Skin epidermis (tissue), 12 donors: Measurements from ENCODE around the gene LRRC42.
"Not testable (repeated sequence)": the region's sequence is repeated elsewhere in the genome, so short reads cannot be mapped to it uniquely, and the experiment has no call there.

Source experiments
- H3K27ac ChIP-seq, 21 experiments: fragments of 200-600 bp; sonication (generic) in 11 of 21; one replicate each; pipeline ENCODE4 v1.5.0; 2020; ENCODE audit warnings: mild to moderate bottlenecking in 3 of 21, inconsistent platforms in 2 of 21, moderate library complexity in 2 of 21
- H3K4me3 ChIP-seq, 7 experiments: fragments of 200-600 bp; sonication (generic) in 2 of 7; one replicate each; pipeline ENCODE4 v1.5.0; 2020; ENCODE audit warnings: inconsistent platforms in 2 of 7, mild to moderate bottlenecking in 2 of 7, moderate library complexity in 1 of 7

Gene LRRC42

DNA sequence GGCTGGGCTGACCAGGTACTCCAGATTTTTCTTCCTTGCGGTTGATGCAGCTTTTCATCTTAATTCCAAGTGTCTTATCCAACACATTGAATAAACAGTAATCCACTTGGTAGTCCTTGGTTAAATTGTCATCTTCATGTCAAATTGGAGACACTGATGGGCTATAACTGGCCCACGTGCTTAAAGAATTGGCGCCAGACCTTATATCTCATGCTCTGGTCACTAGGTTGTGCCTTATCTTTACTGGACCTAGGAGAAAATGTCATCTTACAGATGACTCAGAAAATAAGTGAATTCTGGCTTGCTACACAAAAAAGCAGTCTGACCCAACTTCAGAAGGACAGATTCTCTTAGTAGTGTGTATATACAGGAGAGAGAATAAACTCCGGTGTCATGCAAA lies 16.2 kb downstream of the LRRC42 start:
- Histone ChIP-seq H3K27ac (no peak overlapping the region), H3K4me3 (no peak overlapping the region)

DNA sequence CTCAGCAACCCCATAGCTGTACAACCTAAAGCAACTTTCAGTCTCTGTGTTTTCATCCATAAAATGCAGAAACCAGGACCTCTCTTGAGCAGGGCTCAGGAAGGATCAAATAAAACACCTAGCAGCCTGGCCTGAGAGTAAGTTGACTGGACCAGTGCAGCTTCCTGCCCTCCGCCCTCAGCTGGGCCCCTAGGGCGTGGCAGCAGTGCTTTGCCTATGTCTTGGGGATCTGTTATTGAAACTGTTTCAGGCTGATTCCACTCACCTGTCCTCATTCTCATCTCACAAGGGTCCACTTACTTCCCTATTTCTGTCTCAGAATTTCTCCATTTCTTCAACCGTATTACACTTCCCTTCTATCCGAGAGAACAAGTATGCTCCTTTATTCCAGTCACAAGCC lies 17.3 kb downstream of the LRRC42 start:
- Histone ChIP-seq H3K27ac (peak overlapping the region in 1 of 21 experiments; percentile 18), H3K4me3 (no peak overlapping the region)

DNA sequence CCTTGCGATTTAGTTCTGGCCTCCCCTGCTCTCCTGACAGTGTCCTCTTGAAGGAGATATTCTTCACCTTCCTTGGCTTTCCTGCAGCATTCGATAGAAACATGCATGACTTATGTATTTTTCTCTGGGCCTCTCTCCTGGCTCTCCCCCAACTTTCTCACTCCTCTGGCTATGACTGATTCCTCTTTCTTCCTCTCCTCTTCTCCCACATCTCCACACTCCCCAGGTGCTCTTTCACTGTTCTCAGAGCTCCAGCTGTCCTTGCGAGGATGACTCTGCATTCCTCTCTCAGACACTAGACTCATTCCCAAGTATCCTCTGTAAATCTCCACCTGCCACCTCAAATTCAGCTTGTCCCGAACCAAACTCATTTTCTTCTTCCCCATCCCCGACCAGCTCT lies 18.0 kb downstream of the LRRC42 start:
- H3K4me3 ChIP-seq, result no peak overlapping the region

DNA sequence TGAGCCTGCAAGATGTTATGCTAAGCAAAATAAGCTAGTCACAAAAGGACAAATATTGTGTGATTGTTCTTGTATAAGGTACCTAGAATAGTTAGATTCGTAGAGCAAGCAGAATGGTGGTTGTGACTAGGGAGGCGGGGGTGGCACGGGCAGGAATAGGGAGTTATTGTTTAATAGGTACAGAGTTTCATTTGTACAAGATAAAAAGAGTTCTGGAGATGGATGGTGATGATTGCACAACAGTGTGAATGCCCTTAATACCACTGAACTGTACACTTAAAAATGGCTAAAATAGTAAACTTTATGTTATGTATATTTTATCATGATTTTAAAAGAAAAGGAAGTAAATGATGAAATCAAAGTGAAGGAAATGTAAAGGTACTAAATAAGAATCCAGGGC lies 20.6 kb downstream of the LRRC42 start:
- Histone ChIP-seq H3K27ac (no peak overlapping the region), H3K4me3 (no peak overlapping the region)

More for the DNA sequence above, 18.0 kb downstream of the LRRC42 start:
- no peak overlapping the region for H3K27ac ChIP-seq

DNA sequence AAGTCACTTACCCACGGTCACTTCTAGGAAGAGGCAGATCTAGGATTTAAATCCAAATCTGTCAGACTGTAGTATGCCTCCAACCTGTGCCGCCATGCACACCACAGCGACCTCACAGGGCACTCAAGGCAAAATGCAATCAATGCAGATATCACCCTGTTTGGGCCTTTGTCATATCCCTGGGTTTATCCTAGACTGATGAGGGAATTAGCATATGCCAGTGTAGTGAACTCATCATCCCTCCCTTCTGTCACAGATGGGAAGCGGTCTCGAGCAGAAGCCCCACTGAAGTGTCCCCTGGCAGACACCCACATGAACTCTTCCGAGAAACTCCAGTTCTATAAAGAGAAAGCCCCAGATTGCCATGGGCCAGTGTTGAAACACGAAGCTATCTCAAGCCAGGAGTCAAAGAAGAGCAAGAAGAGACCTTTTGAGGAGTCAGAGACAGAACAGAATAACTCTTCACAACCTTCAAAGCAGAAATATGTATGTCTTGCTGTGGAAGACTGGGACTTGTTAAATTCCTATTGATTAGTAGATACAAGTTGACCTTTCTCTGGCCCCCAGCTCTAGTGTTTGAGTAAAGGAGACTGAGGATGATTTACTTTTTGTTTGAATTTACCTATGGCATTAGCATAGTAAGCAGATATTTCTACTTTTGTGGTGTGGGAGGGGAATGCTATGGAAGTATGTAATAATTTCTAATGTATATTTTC lies 21.4 kb downstream of the LRRC42 start:
- Histone ChIP-seq H3K27ac (no peak overlapping the region), H3K4me3 (no peak overlapping the region)

DNA sequence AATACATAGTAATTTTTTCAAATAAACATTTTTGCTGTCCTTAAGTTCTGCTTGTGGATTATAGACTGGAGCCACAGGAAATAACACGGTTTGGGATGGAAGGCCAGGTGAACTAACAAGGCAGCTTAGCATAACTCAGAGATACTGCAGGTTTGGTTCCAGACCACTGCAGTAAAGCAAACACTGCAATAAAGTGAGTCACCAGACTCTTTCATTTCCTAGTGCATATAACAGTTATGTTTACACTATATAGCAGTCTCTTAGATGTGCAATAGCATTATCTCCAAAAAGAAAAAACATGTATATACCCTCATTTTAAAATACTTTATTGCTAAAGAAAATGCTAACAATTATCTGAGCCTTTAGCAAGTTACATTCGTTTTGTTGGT lies 22.0 kb downstream of the LRRC42 start:
- no peak overlapping the region for H3K4me3 ChIP-seq
- H3K27ac ChIP-seq, result no peak overlapping the region

DNA sequence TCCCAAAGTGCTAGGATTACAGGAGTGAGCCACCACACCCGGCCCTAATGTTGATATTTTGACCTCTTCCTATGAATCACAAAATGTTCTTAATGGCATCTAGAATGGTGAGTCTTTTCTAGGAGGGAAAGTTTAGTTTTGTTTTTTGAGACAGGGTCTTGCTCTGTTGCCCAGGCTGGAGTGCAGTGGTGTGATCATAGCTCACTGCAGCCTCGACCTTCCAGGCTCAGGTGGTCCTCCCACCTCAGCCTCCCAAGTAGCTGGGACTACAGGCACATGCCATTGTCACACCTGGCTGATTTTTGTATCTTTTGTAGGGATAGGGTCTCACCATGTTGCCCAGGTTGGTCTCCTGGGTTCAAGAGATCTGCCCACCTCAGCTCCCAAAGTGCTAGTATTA lies 23.2 kb downstream of the LRRC42 start:
- H3K27ac ChIP-seq, H3K4me3 ChIP-seq: not testable (repeated sequence)

DNA sequence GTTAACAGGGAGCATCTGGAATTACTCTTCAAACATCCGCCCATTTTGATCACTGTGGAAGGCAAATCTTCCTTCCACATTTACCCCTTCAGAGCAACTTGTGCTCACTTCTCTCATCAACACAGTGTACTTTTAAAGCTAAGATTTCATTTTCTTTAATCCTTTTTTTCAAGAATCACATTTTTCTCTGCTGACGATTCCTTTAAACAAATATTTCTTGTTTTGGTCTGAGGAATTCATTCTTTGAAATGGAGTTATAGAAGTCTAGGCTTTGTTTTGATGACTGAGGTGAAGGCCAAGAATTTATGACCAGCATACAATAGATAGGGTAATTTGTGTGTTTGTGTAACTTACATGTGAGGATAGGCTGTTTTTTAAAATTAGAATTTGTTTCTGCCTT lies 25.6 kb downstream of the LRRC42 start:
- no peak overlapping the region for H3K4me3 ChIP-seq
- no peak overlapping the region for H3K27ac ChIP-seq

DNA sequence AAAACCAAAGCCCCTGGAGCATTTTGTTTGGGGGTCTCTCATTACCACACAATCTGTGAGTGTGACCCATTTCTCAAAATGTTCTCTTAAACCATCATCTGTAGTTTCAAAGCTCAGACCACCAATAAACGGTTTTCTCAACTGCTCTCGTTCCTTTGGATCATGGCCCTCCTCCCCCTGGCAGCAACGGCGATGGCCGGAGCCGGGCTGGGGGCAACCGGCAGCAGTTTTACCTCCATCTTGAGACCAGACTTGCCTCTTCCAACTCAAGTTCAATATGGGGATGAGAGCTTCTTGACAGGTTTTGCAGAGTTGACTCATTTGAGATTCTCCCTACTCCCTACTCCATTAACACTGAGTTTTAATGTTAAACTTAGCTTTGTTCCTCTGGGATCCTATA lies 29.7 kb downstream of the LRRC42 start:
- Histone ChIP-seq H3K27ac (no peak overlapping the region), H3K4me3 (no peak overlapping the region)

DNA sequence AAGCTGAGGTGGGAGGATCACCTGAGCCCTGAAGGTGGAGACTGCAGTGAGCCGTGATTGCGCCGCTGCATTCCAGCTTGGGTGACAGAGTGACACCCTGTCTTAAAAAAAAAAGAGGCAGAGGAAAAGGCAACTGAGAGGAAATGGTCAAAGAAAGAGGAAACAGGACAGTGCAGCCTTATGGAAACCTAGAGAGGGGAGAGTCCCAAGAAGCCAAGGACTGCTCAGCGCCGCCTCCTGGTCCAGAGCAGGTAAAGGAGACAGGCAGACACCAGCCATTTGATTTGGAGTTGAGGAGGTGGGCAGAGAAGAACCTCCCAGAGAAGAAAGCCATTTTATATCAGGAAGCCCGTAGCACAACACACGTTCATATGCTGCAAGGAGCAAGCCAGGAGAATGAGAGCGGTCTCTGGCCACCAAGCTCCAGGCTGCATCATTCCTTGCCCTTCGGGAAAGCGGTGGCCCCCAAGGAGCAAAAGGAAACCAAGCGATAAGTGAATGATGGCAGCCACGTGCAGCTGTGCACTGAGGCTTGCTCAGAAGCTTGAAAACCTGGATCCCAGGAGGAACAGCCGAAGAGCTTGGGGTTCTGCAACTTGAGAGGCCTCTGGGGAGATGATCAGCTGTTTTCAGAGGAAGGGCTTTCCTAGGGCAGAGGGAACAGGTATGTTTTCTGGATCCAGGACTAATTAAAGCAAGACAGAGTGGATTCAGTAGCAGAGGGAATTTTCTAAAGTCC lies 33.7 kb downstream of the LRRC42 start:
- H3K4me3 ChIP-seq, result no peak overlapping the region
- H3K27ac ChIP-seq, result no peak overlapping the region

DNA sequence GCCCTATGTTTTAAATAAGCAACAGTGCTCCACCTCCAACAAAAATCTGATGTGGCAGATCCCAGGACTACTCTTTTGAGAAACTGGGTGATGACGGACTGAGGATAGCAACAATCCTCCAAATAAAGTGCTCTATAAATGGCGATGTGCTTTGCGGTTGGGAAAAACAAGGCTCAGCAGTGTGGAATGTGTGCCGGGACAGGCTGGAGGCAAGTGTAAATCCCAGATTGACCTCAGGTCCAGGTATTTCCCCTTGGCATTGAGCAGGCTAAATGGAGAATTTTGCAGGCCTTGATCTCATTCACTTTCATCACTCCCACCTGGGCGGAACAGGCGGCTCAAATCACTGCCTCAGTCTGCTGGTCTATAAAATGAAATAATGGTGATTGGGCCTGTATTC lies 35.1 kb downstream of the LRRC42 start:
- H3K27ac ChIP-seq, result no peak overlapping the region
- no peak overlapping the region for H3K4me3 ChIP-seq

DNA sequence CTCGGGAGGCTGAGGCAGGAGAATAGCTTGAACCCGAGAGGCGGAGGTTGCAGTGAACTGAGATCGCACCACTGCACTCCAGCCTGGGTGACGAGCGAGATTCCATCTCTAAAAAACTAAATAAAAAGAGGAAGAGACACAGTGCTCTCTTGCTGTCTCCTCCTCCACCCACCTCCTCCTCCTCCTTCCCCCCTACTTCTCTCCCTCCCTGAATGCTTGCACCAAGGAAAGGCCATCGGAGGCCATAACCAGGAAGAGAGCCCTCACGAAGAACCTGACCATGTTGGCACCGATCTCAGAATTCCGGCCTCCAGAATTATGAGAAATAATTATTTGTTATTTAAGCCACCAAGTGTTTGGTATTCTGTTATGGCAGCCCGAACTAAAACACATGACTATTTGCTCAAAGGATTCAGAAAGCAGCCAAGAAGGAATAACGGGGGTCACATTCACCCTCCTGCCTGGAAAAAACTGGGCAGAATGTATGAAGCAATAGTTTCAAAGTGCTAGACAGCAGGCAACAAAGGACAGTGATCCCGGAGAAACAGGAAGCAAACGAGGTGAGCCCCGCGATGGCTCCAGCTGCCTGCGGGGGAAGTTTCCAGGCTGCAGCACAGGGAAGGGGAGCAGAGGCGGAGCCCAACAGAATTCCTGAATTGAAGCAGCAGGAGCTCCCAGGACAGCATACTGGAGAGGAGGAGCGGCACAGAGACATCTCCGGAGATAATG lies 36.0 kb downstream of the LRRC42 start:
- Histone ChIP-seq H3K27ac (peak overlapping the region in 16 of 21 experiments; percentile 2 to 81 (median 42)), H3K4me3 (peak overlapping the region; percentile 2 to 37 (median 18))

DNA sequence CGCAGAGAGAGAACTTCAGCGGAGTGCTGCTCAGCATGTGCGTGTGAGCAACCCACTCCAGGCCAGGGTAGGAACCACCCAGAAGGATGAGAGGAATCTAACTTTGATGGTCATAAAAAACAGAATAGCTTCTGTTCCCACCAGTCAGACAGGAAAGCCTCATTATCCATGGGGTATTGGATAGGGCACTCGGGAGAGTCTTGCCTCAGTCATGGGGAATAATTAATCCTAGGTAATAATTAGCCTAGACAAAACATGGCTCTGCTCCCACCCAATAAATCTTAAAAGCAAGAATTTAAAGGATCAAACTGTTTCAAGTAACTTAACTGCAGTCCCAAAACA lies 36.6 kb downstream of the LRRC42 start:
- peak overlapping the region; percentile 2 to 37 (median 18) for H3K4me3 ChIP-seq

DNA sequence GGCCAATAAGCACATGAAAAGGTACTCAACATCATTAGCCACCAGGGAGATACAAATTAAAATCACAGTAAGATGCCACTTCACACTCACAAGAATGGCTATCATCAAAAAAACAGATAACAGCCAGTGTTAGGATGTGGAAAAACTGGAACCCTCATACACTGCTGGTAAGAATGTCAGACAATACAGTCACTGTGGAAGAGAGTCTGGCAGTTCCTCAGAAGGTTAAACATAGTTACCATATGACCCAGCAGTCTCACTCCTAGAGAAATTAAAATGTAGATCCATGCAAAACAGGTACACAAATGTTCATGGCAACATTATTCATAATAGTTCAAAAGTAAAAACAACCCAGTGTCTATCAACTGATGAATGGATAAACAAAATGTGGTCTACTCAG lies 38.6 kb downstream of the LRRC42 start:
- no peak overlapping the region for H3K27ac ChIP-seq
- no peak overlapping the region for H3K4me3 ChIP-seq

More for the DNA sequence above, 36.6 kb downstream of the LRRC42 start:
- H3K27ac ChIP-seq, result peak overlapping the region in 11 of 21 experiments; percentile 2 to 81 (median 40)

DNA sequence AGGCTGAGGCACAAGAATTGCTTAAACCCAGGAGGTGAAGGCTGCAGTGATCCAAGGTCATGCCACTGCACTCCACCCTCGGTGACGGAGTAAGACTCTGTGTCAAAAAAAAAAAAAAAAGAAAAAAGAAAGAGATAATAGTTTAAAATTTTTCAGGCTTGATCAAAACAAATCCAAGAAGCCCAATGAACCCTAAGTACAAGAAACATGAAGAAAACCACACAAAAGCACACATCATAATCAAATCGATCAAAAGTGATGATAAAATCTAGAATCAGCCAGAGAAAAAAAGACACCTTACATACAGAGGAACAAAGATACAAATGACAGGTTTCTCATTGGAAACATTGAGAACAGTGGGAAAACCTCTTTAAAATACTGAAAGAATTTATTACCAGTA lies 40.3 kb downstream of the LRRC42 start:
- no peak overlapping the region for H3K27ac ChIP-seq
- no peak overlapping the region for H3K4me3 ChIP-seq

DNA sequence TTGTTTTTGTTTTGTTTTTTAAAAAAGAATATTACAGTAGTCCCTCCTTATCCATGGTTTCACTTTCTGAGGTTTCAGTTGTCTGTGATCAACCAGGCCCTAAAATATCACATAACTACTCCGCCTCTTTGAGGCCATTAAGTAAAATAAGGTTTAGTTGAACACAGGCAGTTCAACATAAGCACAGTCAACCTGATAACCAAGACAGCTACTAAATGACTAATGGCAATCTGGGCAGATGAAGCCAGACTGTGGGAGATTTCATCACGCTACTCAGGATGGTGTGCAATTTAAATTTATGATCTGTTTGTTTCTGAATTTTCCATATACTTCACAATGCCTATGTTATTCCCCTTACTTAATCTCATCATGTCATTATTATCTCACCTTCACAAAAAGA lies 41.7 kb downstream of the LRRC42 start:
- Histone ChIP-seq H3K4me3 (no peak overlapping the region), H3K27ac (no peak overlapping the region)

DNA sequence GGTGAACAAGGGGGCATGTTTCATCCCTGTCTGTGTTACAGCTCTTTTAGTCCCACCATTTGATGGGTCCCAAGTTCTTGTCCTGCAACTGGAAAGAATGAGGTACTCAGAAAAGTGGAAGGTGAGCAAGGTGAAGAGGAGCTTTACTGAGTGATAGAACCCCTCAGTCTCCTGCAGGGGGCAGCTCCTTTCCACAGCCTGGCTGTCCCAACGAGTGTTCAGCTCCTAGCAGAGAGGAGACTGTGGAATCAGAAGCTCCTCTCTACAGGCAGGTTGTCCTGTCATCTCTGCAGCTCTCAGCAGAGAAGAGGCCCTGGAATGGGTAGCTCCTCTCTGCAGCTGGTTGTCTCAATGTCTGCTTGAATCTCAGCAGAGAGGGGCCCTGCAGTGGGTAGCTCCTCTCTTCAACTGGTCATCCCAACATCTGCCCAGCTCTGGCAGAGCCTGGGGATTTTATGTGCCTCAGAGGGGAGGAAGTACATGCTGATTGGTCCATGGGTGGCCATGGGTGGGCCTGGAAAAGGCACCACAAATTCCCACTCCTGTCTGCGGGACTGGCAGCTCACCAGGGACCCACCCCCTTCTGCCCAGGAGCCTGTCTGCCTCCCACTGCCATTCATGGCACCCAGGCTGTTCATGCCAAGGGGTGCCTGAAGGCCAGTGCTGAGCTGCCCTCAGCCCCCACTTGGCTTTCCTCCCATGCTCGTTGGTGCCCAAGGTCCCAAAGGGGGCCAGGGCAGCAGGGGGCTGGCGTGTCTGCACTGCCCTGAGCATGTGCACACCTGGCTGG lies 46.1 kb downstream of the LRRC42 start:
- Histone ChIP-seq H3K27ac (no peak overlapping the region), H3K4me3 (no peak overlapping the region)

DNA sequence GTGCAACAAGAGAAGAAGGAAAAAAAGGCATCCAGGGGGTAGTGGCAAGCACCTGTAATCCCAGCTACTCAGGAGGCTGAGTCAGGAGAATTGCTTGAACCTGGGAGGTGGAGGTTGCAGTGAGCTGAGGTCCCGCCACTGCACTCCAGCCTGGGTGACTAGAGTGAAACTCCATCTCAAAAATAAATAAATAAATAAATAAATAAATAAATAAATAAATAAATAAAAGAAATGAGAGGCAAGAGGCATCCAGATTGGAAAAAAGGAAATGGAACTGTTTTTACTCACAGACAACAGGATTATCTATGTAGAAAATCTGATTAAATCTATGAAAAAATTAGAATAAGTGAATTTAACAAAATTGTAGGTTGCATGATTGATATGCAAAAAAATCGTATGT lies 48.4 kb downstream of the LRRC42 start:
- H3K4me3 ChIP-seq, H3K27ac ChIP-seq: not testable (repeated sequence)

DNA sequence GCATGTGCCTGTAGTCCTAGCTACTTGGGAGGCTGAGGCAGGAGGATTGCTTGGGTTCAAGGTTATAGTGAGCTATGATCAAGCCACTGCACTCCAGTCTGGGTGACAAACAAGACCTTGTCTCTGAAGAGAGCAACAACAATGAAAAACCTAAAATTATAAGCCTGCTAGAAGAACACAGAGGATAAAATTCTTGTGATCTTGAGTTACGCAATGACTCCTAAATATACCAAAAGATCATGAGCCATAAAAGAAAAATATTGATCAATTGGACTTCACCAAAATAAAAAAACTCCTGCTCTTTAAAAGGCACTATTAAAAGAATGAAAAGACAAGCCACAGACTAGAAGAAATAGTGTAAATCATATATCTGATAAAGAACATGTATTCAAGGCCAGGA lies 49.5 kb downstream of the LRRC42 start:
- H3K27ac ChIP-seq, result no peak overlapping the region
- H3K4me3 ChIP-seq, result no peak overlapping the region

DNA sequence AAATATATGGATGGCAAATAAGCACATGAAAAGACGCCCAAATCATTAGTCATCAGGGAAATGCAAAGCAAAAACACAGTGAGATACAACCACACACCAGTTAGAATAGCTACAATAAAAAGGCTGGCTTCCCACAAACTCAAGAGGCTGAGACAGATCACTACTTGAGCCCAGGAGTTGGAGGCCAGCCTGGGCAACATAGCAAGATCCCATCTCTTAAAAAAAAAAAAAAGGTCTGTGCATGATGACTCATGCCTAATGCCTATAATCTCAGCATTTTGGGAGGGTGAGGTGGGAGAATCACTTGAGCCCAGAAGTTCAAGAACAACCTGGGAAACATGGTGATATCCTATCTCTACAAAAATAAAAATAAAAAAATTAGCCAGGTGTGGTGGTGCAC lies 52.1 kb downstream of the LRRC42 start:
- no peak overlapping the region for H3K27ac ChIP-seq
- H3K4me3 ChIP-seq, result no peak overlapping the region
